ENCODE measurements around the gene TSPAN16.

Gene TSPAN16

GRCh38 chr19:11295665-11296245 lies at the start of gene TSPAN16:
Gene TSPAN16 (plus strand): TSS chr19:11296160. CDS start chr19:11296298, 138 bp downstream.
- DNase-seq (ENCODE audit: low spot score): no peak

GRCh38 chr19:11246941-11247340 lies 49.0 kb upstream of the TSPAN16 start:
- DNase-seq (ENCODE audit: low spot score): no peak

GRCh38 chr19:11247391-11247790 lies 48.6 kb upstream of the TSPAN16 start:
- DNase-seq (ENCODE audit: low spot score): no peak

- no peak for DNase-seq (ENCODE audit: low spot score)
Observed at GRCh38 chr19:11247934-11248333, 48.0 kb upstream of the TSPAN16 start.

GRCh38 chr19:11248852-11249251 lies 47.1 kb upstream of the TSPAN16 start:
- no peak for DNase-seq (ENCODE audit: low spot score)

- DNase-seq (ENCODE audit: low spot score): no peak
Observed at GRCh38 chr19:11251217-11251616, 44.7 kb upstream of the TSPAN16 start.

- DNase-seq (ENCODE audit: low spot score): no peak
Observed at GRCh38 chr19:11251650-11252314, 44.2 kb upstream of the TSPAN16 start.

GRCh38 chr19:11252665-11253355 lies 43.1 kb upstream of the TSPAN16 start:
- no peak for DNase-seq (ENCODE audit: low spot score)

- no peak for DNase-seq (ENCODE audit: low spot score)
Observed at GRCh38 chr19:11254666-11255065, 41.3 kb upstream of the TSPAN16 start.

- no peak for DNase-seq (ENCODE audit: low spot score)
Observed at GRCh38 chr19:11256189-11256588, 39.8 kb upstream of the TSPAN16 start.

- DNase-seq (ENCODE audit: low spot score): no peak
Observed at GRCh38 chr19:11257846-11258380, 38.0 kb upstream of the TSPAN16 start.

- no peak for DNase-seq (ENCODE audit: low spot score)
Observed at GRCh38 chr19:11260996-11261395, 35.0 kb upstream of the TSPAN16 start.

- DNase-seq (ENCODE audit: low spot score): no peak
Observed at GRCh38 chr19:11261431-11261970, 34.5 kb upstream of the TSPAN16 start.

- DNase-seq (ENCODE audit: low spot score): no peak
Observed at GRCh38 chr19:11261971-11262839, 33.8 kb upstream of the TSPAN16 start, which contains the start of gene DOCK6. Gene DOCK6 (minus strand): TSS chr19:11262524. CDS start chr19:11262440, 84 bp downstream.

- no peak for DNase-seq (ENCODE audit: low spot score)
Observed at GRCh38 chr19:11263726-11264125, 32.2 kb upstream of the TSPAN16 start.

- no peak for DNase-seq (ENCODE audit: low spot score)
Observed at GRCh38 chr19:11264452-11265176, 31.3 kb upstream of the TSPAN16 start.

- no peak for DNase-seq (ENCODE audit: low spot score)
Observed at GRCh38 chr19:11265177-11265784, 30.7 kb upstream of the TSPAN16 start.

GRCh38 chr19:11265785-11266236 lies 30.1 kb upstream of the TSPAN16 start:
- DNase-seq (ENCODE audit: low spot score): no peak

- no peak for DNase-seq (ENCODE audit: low spot score)
Observed at GRCh38 chr19:11267316-11268085, 28.5 kb upstream of the TSPAN16 start.
